GM12878 (cell line): Measurements from ENCODE around the gene PPP2R5C. TPM values are rescaled to one million over a fixed set of nuclear protein-coding genes. Genes with fewer than 3 reads are reported as not detected.

ENCODE experiments used
- ATAC-seq: fragments of 200-7000 bp; cut with Tn5 transposase; 3 replicates; pipeline ENCODE4 v1.9.1; 2020; ENCODE audit warnings: mild to moderate bottlenecking, moderate library complexity
- BruUV-seq: library from RNA; stranded (reverse); fragments of 400-500 nt; replicated peaks from 2 replicates; lab custom pipeline; 2021; lab: Mats Ljungman, UMichigan
- CTCF ChIA-PET: fragments of 300-600 bp; sonication (Branson Sonifier 250); formaldehyde crosslinking; extraction: SDS; loops from one replicate; lab custom pipeline; 2021; ENCODE audit warnings: inconsistent platforms; lab: Yijun Ruan, JAX
- POLR2A ChIA-PET: fragments of 350-600 bp; formaldehyde crosslinking; extraction: SDS; loops from one replicate; lab custom pipeline; 2021; ENCODE audit warnings: inconsistent platforms; lab: Charles Lee
- RAD21 ChIA-PET: fragments of 300-600 bp; sonication (Branson Sonifier 250); formaldehyde crosslinking; loops from one replicate; lab custom pipeline; 2023; ENCODE audit warnings: antibody characterized with exemption; ENCODE audit not compliant: unreplicated experiment; lab: Charles Lee
- SMC1A ChIA-PET: fragments of 300-600 bp; sonication (Branson Sonifier 250); formaldehyde crosslinking; loops from one replicate; lab custom pipeline; 2023; ENCODE audit not compliant: unreplicated experiment, uncharacterized antibody; lab: Charles Lee
- DNase-seq: peaks from one replicate; pipeline ENCODE4 v3.0.0-alpha.2; 2011; ENCODE audit warnings: low read depth, low spot score
- FAIRE-seq: peaks from 3 replicates; lab custom pipeline; 2011; peaks lifted over from hg19 to GRCh38; lab: Jason Lieb, UNC
- H2AFZ ChIP-seq: 2 replicates; pipeline ENCODE4 v1.6.0; 2011; ENCODE audit warnings: low read depth, low read length, control low read depth; ENCODE audit not compliant: control insufficient read depth
- H3K27ac ChIP-seq: 2 replicates; pipeline ENCODE4 v1.5.1; 2011; ENCODE audit warnings: control low read depth; ENCODE audit not compliant: control insufficient read depth, insufficient read depth
- H3K27me3 ChIP-seq, 2 experiments: replicated peaks in 1 of 2; 2 replicates each; pipeline versions ENCODE4 v1.6.0 to v1.6.1; 2011; ENCODE audit warnings: low read length in 1 of 2; ENCODE audit not compliant: control insufficient read depth in 2 of 2, insufficient read depth in 2 of 2
- H3K36me3 ChIP-seq, 2 experiments: 2 replicates each; pipeline ENCODE4 v1.5.1; 2011; ENCODE audit warnings: low read length in 1 of 2; ENCODE audit not compliant: control insufficient read depth in 2 of 2, insufficient read depth in 2 of 2
- H3K4me1 ChIP-seq: 2 replicates; pipeline ENCODE4 v1.6.1; 2011; ENCODE audit warnings: mild to moderate bottlenecking, low read length, moderate library complexity, mixed read lengths; ENCODE audit not compliant: control insufficient read depth, insufficient read depth
- H3K4me2 ChIP-seq: 2 replicates; pipeline ENCODE4 v1.6.0; 2011; ENCODE audit warnings: control low read depth; ENCODE audit not compliant: control insufficient read depth, insufficient read depth
- H3K4me3 ChIP-seq: fragments of 200-600 bp; sonication (generic); 2 replicates; pipeline ENCODE4 v1.5.1; 2016
- H3K79me2 ChIP-seq: 2 replicates; pipeline ENCODE4 v1.6.0; 2011; ENCODE audit warnings: low read length; ENCODE audit not compliant: control insufficient read depth, insufficient read depth
- H3K9ac ChIP-seq: 2 replicates; pipeline ENCODE4 v1.8.0; 2011; ENCODE audit warnings: low read length, control low read depth, mixed read lengths; ENCODE audit not compliant: control insufficient read depth, insufficient read depth
- H3K9me3 ChIP-seq: replicated peaks from 3 replicates; pipeline ENCODE4 v1.5.1; 2011; ENCODE audit warnings: mild to moderate bottlenecking, low read length; ENCODE audit not compliant: control insufficient read depth, insufficient read depth
- H4K20me1 ChIP-seq: 2 replicates; pipeline ENCODE4 v1.6.0; 2011; ENCODE audit not compliant: control insufficient read depth, insufficient read depth
- BMI1 ChIP-seq: fragments of 450-650 bp; IDR thresholded peaks from 2 replicates; pipeline ENCODE4 v1.6.1; 2016; ENCODE audit warnings: mild to moderate bottlenecking, moderate library complexity, borderline replicate concordance
- CEBPZ ChIP-seq: fragments of 150-350 bp; IDR thresholded peaks from 2 replicates; pipeline ENCODE4 v1.6.1; 2016; ENCODE audit warnings: low read depth, low read length
- CHD4 ChIP-seq: fragments of 200-600 bp; sonication (generic); IDR thresholded peaks from 2 replicates; pipeline ENCODE4 v1.6.1; 2016; ENCODE audit warnings: mild to moderate bottlenecking
- CREM ChIP-seq: IDR thresholded peaks from 2 replicates; pipeline ENCODE4 v1.6.1; 2014; ENCODE audit warnings: antibody characterized with exemption, low read depth
- GABPA ChIP-seq: IDR thresholded peaks from 2 replicates; pipeline ENCODE4 v1.6.1; 2014; ENCODE audit warnings: antibody characterized with exemption, low read depth, mild to moderate bottlenecking, inconsistent platforms
- KLF5 ChIP-seq: fragments of 450-650 bp; IDR thresholded peaks from 2 replicates; pipeline ENCODE4 v1.6.1; 2014; ENCODE audit warnings: mild to moderate bottlenecking; ENCODE audit not compliant: partially characterized antibody
- MTA3 ChIP-seq: IDR thresholded peaks from 2 replicates; pipeline ENCODE4 v1.6.1; 2012; ENCODE audit warnings: low read length, inconsistent platforms, borderline replicate concordance
- MYC ChIP-seq: IDR thresholded peaks from 2 replicates; pipeline ENCODE4 v1.6.1; 2011; ENCODE audit warnings: mild to moderate bottlenecking, low read length, moderate library complexity, inconsistent platforms; ENCODE audit not compliant: insufficient read depth, insufficient replicate concordance, insufficient read length, severe bottlenecking
- RAD21 ChIP-seq: IDR thresholded peaks from 2 replicates; pipeline ENCODE4 v1.6.1; 2011; ENCODE audit warnings: mild to moderate bottlenecking, low read depth, low read length, moderate library complexity; ENCODE audit not compliant: insufficient read depth
- SIX5 ChIP-seq: IDR thresholded peaks from 2 replicates; pipeline ENCODE4 v1.6.1; 2011; ENCODE audit warnings: mild to moderate bottlenecking, low read depth, low read length, moderate library complexity; ENCODE audit not compliant: severe bottlenecking
- STAT1 ChIP-seq: fragments of 450-650 bp; conservative IDR thresholded peaks from 2 replicates; pipeline ENCODE4 v1.6.1; 2014; ENCODE audit warnings: antibody characterized with exemption, mild to moderate bottlenecking
- USF1 ChIP-seq: IDR thresholded peaks from 2 replicates; pipeline ENCODE4 v1.6.1; 2011; ENCODE audit warnings: borderline replicate concordance, low read depth, mild to moderate bottlenecking, moderate library complexity, mixed read lengths, low read length; ENCODE audit not compliant: insufficient read depth; ENCODE audit errors: extremely low read length
- USF2 ChIP-seq: IDR thresholded peaks from 2 replicates; pipeline ENCODE4 v1.6.1; 2011; ENCODE audit warnings: low read depth, low read length, improper control_type of control experiment, borderline replicate concordance
- ZSCAN29 ChIP-seq: fragments of 450-650 bp; IDR thresholded peaks from 2 replicates; pipeline ENCODE4 v1.6.1; 2017; ENCODE audit warnings: mild to moderate bottlenecking, moderate library complexity
- WGBS: methylation state at CpG from one replicate; pipeline ENCODE4 v1.1.6; 2016; ENCODE audit warnings: low lambda C conversion rate; ENCODE audit not compliant: insufficient replicate concordance, insufficient coverage; ENCODE audit errors: missing lambda C conversion rate; 5-methylcytosine and 5-hydroxymethylcytosine counted together
- in situ Hi-C: fragments of 300-500 bp; cut with MboI; formaldehyde crosslinking; loops from 9 replicates; pipeline ENCODE4 v1.14.3; 2018; ENCODE audit warnings: mixed read lengths
- intact Hi-C: fragments of 100-400 bp; cut with micrococcal nuclease; formaldehyde crosslinking; loops from one replicate; pipeline ENCODE4 v1.14.2; 2022; ENCODE audit not compliant: unreplicated experiment
- polyA plus RNA-seq, 11 experiments: library from polyadenylated mRNA; depleted of rRNA in 4 of 11; unstranded in 6 of 11; stranded (reverse) in 5 of 11; fragments of >200 nt; fragmentation: Nextera tagmentation in 4 of 11; fragmentation: Illumina TruSeq in 1 of 11; extraction: Ambion mirVana in 4 of 11; extraction: Trizol in 1 of 11; gene quantifications; 1 replicate in 1 of 11; 2 replicates in 10 of 11; pipeline versions ENCODE4 v1.2.1 to v1.2.3, GENCODE V29; 2011 to 2016; ENCODE audit warnings: inconsistent platforms in 2 of 11, missing spikeins in 2 of 11, low read depth in 1 of 11
- total RNA-seq, 4 experiments: library from RNA; depleted of rRNA in 3 of 4; stranded (reverse); fragments of >200 nt in 3 of 4; fragmentation: Illumina TruSeq in 1 of 4; extraction: Trizol in 1 of 4; gene quantifications; 2 replicates each; pipeline versions ENCODE4 v1.2.1 to v1.2.3, GENCODE V29; 2013 to 2021
- TF ChIP-seq, protein P1 (sequence below): IDR thresholded peaks from 2 replicates; pipeline ENCODE4 v1.6.1; 2011; ENCODE audit warnings: borderline replicate concordance, low read depth, mild to moderate bottlenecking, moderate library complexity, low read length; ENCODE audit not compliant: insufficient read depth, poor library complexity, severe bottlenecking

PPP2R5C gene
- total and polyA plus RNA-seq, 10 of the 15 experiments (the other 5 are each of a cell fraction or from before 2014, with no cell fraction given): 106 to 199 (median 144) TPM

DNA sequence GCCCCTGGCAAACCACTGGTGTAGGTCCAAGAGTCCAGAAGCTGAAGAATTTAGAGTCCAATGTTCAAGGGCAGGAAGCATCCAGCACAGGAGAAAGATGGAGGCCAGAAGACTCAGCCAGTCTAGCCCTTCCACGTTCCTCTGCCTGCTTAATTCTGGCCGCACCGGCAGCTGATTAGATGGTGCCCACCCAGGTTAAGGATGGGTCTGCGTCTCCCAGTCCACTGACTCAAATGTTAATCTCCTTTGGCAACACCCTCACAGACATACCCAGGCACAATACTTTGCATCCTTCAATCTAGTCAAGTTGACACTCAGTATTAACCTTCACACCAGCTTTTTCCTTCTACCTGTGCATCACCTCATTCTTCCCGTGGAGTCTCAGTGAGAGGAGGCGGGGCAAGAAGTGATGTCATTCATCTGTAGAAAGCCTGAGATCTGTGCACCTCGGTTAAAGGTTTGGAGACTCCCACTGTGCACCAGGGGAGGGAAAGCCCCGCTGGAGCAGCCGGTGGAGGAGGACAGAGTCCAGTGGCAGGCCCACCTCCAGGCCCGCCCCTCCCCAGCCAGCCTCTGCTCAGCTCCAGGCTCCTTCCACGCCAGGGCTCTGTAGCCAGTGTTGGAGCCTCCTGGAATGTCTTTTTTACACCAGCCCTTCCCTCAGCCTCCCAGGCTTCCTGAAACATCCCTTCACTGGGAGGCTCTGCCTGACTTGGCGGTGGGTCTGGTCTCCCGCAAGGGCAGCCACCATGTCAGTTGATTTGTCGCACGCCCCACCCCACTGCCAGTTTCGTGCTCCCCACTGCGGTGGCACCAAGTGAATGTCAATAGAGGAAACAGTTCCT is 122.8 kb downstream of the PPP2R5C start:
- H3K9ac ChIP-seq: no peak overlapping the region
- H3K4me1 ChIP-seq: peaks cover 7% of the 10 kb centered on the region
- no peak overlapping the region for H3K4me2 ChIP-seq
- H3K36me3 ChIP-seq: peaks cover 23 to 30% of the 10 kb centered on the region in 2 experiments
- H4K20me1 ChIP-seq: no peaks in the 10 kb centered on the region; the same call in 1 of the 2 replicates
- 92% methylated on average over 17 of the region's 17 CpGs for WGBS
- H2AFZ ChIP-seq: no peak overlapping the region
- H3K79me2 ChIP-seq: peaks cover 12% of the 10 kb centered on the region
- DNase-seq (no peak), FAIRE-seq (no peak), ATAC-seq (no peak)
- no TSS peak for BruUV-seq
- no peaks in the 10 kb centered on the region for H3K27me3 ChIP-seq
- no peaks in the 10 kb centered on the region; the same call in 2 of the 3 replicates for H3K9me3 ChIP-seq
- in situ Hi-C loops: no loop called here
- ChIA-PET RAD21 (no interaction called here), SMC1A (no interaction called here), CTCF (interaction anchor here (0.7 kb wide), 1 partner anchor 220 kb away, joined by 3 read pairs; no protein-coding TSS in a partner anchor), POLR2A (no interaction called here)
- H3K27ac ChIP-seq: no peak overlapping the region
- intact Hi-C loops: no loop called here
- H3K4me3 ChIP-seq: no peak overlapping the region
- TF ChIP-seq CREM (no peak), CHD4 (no peak), USF2 (no peak), BMI1 (no peak), USF1 (no peak), ZSCAN29 (no peak), RAD21 (no peak), STAT1 (no peak), CEBPZ (no peak), KLF5 (no peak), SIX5 (no peak), MTA3 (no peak), MYC (no peak), GABPA (no peak)
- TF ChIP-seq, protein P1, sequence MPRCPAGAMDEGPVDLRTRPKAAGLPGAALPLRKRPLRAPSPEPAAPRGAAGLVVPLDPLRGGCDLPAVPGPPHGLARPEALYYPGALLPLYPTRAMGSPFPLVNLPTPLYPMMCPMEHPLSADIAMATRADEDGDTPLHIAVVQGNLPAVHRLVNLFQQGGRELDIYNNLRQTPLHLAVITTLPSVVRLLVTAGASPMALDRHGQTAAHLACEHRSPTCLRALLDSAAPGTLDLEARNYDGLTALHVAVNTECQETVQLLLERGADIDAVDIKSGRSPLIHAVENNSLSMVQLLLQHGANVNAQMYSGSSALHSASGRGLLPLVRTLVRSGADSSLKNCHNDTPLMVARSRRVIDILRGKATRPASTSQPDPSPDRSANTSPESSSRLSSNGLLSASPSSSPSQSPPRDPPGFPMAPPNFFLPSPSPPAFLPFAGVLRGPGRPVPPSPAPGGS: no peak
